ENCODE data around the gene PAWR.
"Not testable (repeated sequence)": the region's sequence is repeated elsewhere in the genome, so short reads cannot be mapped to it uniquely, and the experiment has no call there.

Gene PAWR

GRCh38 chr12:79587368-79587767 is 103.4 kb downstream of the PAWR start:
- DNase-seq: no peak

- no peak for DNase-seq
Measured at GRCh38 chr12:79585147-79585546, 105.6 kb downstream of the PAWR start.

GRCh38 chr12:79573820-79574219 is 116.9 kb downstream of the PAWR start:
- no peak for DNase-seq

GRCh38 chr12:79569679-79570078 is 121.1 kb downstream of the PAWR start:
- no peak for DNase-seq

GRCh38 chr12:79567175-79567563 is 123.6 kb downstream of the PAWR start:
- DNase-seq: no peak

- no peak for DNase-seq
Measured at GRCh38 chr12:79566452-79567174, 124.2 kb downstream of the PAWR start.

GRCh38 chr12:79564727-79565350 is 125.9 kb downstream of the PAWR start:
- DNase-seq: not testable (repeated sequence)

- no peak for DNase-seq
Measured at GRCh38 chr12:79563021-79563740, 127.6 kb downstream of the PAWR start.

- DNase-seq: no peak
Measured at GRCh38 chr12:79561401-79562132, 129.2 kb downstream of the PAWR start.

GRCh38 chr12:79560225-79560889 is 130.4 kb downstream of the PAWR start:
- DNase-seq: no peak

GRCh38 chr12:79559591-79559990 is 131.2 kb downstream of the PAWR start:
- no peak for DNase-seq

GRCh38 chr12:79558924-79559469 is 131.8 kb downstream of the PAWR start:
- DNase-seq: no peak

- no peak for DNase-seq
Measured at GRCh38 chr12:79557690-79558315, 133.0 kb downstream of the PAWR start.

GRCh38 chr12:79555028-79555925 is 135.5 kb downstream of the PAWR start:
- DNase-seq: peak; percentile 1

GRCh38 chr12:79553863-79554574 is 136.7 kb downstream of the PAWR start:
- no peak for DNase-seq

- DNase-seq: no peak
Measured at GRCh38 chr12:79552192-79552591, 138.6 kb downstream of the PAWR start.

GRCh38 chr12:79549531-79550271 is 141.1 kb downstream of the PAWR start:
- no peak for DNase-seq

GRCh38 chr12:79548610-79548924 is 142.2 kb downstream of the PAWR start:
- no peak for DNase-seq

GRCh38 chr12:79547735-79548609 is 142.8 kb downstream of the PAWR start:
- DNase-seq: peak; percentile 0

Data from GDM1 (cell line).